NOMO-1 treated with dmso at 0.1 percent for 144 hours (cell line): Measurements from ENCODE around the gene DDX19B.
"Not testable (repeated sequence)": the region's sequence is repeated elsewhere in the genome, so short reads cannot be mapped to it uniquely, and the experiment has no call there.

Experiments used
- DNase-seq: peaks from one replicate; lab custom pipeline; 2025; ENCODE audit not compliant: unreplicated experiment; lab: John Stamatoyannopoulos, UW

Gene DDX19B

GRCh38 chr16:70348991-70349390 is 50.0 kb downstream of the DDX19B start:
- DNase-seq = no peak

DNA sequence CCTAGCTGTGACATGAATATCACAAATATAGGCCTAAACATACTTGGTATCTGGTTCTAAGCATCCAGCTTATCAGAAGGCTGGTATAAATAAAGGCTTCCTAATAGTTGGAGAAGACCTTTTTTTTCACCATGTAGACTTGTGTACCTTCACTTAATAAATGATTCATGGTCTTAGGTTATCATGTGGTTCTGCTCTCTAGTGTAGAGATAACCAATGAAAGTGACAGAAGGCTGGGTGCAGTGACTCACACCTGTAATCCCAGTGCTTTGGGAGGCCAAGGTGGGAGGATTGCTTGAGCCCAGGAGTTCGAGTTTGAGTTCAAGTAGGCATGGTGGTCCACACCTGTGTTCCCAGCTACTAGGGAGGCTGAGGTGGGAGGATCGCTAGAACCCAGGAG is 50.8 kb downstream of the DDX19B start:
- DNase-seq = no peak

- no peak for DNase-seq
These were observed 60.6 kb downstream of the DDX19B start for GRCh38 chr16:70359552-70359951.

DNA sequence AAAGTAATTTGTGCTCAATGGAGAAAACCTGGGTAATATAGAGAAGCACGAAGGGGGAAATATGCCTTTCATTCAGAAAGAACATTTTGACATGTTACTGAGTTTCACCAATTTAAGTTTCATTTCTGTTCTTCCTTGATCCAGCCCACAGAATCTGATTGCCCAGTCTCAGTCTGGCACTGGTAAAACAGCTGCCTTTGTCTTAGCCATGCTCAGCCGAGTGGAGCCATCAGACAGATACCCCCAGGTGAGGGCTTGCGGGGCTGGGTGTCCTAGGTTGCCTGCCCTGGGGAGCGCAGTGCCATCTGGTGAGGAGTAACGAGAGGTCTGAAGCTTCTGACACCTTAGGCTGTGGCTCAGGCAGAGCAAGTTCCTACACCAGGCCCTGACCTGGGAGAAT is 65.4 kb downstream of the DDX19B start:
- DNase-seq = no peak

GRCh38 chr16:70370145-70370544 is 71.2 kb downstream of the DDX19B start:
- DNase-seq = not testable (repeated sequence)

DNA sequence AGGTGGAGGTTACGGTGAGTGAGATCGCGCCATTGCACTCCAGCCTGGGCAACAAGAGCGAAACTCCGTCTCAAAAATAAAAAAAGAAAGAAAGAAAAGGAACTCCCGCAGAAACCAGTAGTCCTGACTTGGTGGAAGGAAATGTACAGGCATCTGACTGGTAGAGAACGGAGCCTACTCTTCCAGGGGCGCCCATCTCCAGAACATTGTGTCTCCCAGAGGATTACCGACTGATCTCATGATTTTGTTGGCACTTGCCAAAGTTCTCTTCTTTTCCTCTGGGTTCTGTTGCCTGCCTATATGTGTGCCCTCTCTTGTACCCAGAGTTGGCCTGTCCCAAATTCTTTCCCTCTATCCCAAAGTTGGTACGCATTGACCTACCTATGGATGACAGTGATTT is 71.9 kb downstream of the DDX19B start:
- no peak for DNase-seq

DNA sequence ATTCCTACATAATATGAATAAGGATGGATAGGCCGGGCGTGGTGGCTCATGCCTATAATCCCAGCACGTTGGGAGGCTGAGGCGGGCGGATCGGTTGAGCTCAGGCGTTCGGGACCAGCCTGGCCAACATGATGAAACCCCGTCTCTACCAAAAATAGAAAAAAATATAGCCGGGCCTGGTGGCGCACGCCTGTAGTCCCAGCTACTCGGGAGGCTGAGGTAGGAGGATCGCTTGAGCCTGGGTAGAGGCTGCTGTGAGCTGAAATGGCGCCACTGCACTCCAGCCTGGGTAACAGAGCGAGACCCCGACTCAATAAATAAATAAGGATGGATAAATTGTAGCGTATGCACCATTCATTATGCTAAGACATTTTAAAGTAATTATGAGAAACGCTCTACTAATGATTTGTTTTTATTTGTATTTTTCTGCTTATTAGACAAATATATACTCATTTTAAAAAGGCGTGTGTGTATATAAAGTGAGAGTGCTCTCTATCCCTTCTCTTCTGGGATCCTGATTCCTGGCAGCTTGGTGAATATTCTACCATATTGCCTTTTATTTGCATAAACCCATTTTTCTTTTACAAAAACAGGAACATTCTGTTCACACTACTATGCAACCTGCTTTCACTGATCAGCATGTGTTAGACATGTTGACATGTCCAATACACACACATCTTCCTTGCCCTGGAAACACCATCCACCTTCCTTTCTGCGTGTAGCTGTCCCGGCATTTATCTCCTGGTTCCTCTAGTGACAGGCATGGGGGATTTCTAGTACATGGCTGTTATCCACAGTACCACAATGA is 74.1 kb downstream of the DDX19B start:
- DNase-seq = no peak

DNA sequence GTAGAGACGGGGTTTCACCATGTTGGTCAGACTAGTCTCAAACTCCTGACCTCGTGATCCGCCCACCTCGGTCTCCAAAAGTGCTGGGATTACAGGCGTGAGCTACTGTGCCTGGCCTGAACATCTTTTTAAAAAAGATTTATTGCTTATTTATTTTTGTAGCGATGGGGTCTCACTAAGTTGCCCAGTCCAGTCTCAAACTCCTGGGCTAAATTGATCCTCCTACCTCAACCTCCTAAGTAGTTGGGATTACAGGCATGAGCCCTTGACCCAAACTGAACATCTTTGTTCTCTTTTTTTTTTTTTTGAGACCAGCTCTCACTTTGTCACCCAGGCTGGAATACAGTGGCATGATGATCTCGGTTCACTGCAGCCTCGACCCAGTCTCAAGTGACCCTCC is 75.2 kb downstream of the DDX19B start:
- DNase-seq = no peak

GRCh38 chr16:70375636-70376611 is 76.9 kb downstream of the DDX19B start:
- no peak for DNase-seq

- DNase-seq = no peak
These were observed 78.8 kb downstream of the DDX19B start for GRCh38 chr16:70377782-70378181.

DNA sequence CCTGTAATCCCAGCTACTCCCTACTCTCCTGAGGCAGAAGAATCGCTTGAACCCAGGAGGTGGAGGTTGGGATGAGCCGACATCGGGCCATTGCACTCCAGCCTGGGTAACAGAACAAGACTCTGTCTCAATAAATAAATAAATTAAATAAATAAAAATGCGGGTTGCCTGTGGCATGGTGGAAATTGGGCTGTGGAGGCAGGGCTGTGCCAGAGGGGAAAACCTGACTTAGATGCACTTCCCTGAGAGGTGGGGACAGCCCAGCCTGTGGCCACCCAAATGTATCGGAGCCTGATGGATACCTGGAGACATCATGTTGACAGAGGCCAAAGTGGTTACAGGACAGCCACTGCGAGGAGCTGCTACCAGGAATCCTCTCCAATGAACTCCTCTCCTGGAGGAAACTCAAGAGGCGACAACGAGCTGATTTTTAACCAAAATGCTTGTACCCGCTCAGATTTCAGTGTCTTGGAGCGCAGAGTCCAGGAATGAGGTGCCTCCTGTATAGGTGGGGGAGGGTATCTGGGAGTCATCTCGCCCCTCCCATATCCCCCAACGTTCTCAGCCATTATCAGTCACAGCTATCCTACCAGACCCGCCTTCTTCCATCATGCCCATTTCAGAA is 80.0 kb downstream of the DDX19B start:
- no peak for DNase-seq

DNA sequence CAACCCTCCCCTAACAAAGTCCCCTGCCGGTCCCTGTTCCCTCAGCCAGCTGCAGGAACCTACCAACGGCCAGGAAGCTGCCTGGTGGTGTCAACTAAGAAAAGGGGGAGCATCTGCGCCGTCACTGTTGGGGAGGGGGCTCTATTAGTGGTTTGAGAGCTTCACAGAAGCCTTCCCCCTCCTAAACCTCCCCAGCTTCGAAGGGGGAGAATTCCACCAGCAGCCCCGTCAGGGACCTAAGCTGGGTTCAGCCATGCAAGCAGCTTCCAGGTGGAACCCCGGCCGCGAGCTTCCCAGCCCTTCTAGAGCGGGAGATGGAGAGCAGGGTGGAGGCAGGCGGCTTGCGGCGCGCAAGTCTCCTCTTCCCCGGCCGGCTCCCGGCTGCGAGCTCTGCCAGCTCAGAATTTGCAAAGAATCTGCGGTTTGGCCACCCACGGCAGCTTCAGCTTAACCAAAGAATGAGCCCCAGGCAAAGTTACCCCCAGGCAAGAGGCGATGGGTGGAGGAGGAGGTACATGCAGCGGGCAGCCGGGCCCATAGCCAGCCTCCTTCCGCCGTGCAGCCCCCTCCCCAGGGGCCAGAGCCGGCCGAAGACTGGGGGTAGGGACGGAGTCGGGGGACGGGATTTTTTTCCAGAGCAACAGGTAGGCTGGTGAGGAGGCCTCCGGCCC is 81.4 kb downstream of the DDX19B start:
- DNase-seq = peak; percentile 68

- DNase-seq = peak; percentile 99
These were observed 82.1 kb downstream of the DDX19B start for GRCh38 chr16:70380919-70381603.

DNA sequence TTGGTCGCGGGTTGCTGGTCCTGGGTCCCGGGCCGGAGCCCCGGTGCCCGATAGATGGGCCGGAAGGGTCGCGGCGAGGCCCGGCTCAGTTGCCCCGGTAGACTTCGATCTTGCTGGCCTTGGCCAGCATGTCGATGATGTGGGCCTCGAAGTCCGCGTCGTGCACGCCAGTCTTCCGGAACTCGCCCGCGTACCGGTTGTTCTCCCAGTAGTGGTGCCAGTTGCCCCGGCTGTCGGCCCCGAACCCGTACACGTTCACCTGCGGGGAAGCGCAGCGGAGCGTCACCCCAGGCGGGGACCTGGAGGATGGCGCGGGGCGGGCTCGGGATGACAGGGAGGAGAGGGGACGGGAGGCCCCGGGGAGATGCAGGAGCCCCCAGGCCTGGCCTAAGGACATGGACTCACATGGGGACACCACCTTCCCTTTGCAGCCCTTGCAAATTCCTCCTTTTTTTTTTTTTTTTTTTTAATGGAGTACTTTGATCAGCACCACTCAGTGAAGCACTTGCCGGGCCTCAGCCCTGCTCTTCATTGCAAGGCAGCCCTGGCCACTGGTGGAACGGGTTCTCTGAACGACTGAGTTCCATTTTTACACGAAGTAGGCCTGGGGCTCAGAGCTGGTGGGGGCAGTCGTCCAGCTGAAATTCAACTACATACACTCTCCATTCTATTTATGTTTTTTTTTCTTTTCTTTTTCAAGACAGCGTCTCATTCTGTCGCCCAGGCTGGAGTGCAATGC is 82.8 kb downstream of the DDX19B start:
- DNase-seq = no peak

GRCh38 chr16:70383421-70383960 is 84.5 kb downstream of the DDX19B start:
- DNase-seq = no peak
